GM10266 (cell line): ENCODE results near the gene NRL.

Experiments
- DNase-seq: peaks from one replicate; pipeline ENCODE4 v3.0.0; 2012; ENCODE audit errors: extremely low spot score
- TF ChIP-seq, protein P1 (sequence below): IDR thresholded peaks from 2 replicates; pipeline ENCODE4 v1.5.1; 2012; ENCODE audit warnings: mild to moderate bottlenecking, low read depth; ENCODE audit not compliant: control insufficient read depth, insufficient read depth; ENCODE audit errors: missing control alignments

NRL gene

DNA sequence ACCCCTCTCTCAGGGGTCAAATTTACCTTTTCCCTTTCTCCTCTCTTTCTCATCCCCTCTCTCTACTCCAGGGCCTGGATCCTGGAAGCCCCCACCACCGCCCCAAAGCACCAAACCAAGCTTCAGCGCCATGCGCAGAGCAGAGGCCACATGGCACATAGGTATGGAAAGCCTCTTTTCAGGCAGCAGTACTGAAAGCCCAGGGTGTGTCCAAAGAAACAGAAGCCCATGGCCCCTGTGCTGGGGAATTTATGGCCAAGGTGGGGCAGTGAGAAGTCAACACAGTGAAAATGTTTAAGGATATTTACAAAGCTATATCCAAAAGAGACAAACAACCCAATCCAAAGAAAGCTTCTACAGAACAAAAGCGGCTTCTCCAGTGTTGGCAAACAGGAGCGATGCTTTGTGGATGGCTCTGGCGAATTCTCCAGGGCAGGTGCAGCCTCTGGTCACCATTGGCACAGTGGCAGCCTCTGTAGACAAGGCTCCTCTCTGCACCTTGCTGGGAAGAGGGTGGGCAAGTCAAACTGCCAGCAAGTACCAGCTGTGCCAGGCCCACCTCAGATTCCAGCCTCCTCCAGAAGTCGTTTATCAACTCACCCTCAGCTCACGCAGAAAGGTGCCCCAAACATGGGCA, 48.1 kb downstream of the NRL start:
- DNase-seq = no peak
- TF ChIP-seq, protein P1, sequence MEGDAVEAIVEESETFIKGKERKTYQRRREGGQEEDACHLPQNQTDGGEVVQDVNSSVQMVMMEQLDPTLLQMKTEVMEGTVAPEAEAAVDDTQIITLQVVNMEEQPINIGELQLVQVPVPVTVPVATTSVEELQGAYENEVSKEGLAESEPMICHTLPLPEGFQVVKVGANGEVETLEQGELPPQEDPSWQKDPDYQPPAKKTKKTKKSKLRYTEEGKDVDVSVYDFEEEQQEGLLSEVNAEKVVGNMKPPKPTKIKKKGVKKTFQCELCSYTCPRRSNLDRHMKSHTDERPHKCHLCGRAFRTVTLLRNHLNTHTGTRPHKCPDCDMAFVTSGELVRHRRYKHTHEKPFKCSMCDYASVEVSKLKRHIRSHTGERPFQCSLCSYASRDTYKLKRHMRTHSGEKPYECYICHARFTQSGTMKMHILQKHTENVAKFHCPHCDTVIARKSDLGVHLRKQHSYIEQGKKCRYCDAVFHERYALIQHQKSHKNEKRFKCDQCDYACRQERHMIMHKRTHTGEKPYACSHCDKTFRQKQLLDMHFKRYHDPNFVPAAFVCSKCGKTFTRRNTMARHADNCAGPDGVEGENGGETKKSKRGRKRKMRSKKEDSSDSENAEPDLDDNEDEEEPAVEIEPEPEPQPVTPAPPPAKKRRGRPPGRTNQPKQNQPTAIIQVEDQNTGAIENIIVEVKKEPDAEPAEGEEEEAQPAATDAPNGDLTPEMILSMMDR = no peak

DNA sequence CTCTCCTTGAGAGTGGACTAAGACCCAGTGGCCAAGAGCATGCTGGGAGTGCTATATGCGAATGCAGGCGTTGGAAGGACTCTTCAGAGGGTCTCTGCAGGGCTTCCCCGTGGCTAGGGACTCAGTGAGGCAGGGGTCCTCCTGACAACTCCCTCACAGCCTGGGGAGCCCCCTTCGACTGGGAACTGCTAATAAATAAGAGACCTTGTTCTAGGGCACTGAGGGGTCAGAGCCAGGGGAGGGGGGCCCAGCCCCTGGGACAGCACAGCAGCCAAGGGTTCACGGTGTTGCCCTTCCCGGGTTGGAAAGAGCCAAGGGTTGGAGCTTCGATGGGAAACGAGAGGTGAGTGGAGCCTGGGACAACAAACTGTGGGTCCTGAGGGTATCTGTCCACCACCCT, 49.3 kb downstream of the NRL start:
- no peak for DNase-seq
- TF ChIP-seq, protein P1 = no peak

DNA sequence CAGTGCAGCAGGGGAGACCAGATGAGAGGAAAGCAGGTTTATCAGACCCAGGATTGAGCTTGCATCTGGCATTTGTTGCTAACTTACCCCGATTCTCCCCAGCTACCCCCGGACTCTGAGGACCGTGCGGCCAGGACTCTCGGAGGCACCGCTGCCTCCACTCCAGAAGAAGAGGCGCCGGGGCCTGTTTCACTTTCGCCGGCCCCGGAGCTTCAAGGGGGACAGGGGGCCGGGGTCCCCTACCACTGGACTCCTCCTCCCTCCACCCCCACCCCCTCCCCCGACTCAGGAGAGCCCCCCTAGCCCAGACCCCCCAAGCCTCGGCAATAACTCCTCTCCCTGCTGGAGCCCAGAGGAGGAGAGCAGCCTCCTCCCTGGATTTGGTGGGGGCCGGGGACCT, 49.9 kb downstream of the NRL start:
- DNase-seq = no peak
- TF ChIP-seq, protein P1 = no peak

DNA sequence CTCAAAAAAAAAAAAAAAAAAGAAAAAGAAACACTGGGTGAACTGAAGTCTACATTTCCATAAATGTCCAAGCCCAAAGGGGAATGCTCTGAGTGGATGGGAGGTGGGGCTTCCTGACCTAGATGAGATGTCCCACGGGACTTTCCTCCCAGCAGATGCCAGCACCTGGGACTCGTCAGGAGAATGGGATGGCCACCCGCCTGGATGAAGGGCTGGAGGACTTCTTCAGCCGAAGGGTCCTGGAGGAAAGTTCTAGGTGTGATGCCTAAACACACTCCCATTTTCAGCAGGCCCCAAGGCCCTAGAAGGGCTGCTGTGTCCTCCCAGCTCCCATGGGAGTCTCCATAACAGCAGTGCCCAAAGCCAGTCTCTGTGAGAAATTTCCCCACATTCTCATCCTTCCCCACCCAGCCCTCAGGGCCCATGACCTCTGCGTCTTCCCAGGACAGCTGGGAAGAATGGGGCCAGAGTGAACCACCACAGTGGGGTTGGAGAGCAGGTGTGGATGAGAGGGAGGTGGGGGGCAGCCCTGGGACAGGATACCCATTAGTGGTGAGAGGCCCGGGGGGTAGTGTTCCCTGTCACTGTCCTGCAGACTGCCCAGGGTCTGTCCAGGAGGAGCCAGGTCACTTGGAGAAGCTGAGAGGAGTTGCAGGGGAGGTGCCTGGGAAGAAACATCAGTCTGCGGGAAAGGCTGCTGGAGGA, 50.5 kb downstream of the NRL start:
- TF ChIP-seq, protein P1 = no peak
- DNase-seq = no peak

DNA sequence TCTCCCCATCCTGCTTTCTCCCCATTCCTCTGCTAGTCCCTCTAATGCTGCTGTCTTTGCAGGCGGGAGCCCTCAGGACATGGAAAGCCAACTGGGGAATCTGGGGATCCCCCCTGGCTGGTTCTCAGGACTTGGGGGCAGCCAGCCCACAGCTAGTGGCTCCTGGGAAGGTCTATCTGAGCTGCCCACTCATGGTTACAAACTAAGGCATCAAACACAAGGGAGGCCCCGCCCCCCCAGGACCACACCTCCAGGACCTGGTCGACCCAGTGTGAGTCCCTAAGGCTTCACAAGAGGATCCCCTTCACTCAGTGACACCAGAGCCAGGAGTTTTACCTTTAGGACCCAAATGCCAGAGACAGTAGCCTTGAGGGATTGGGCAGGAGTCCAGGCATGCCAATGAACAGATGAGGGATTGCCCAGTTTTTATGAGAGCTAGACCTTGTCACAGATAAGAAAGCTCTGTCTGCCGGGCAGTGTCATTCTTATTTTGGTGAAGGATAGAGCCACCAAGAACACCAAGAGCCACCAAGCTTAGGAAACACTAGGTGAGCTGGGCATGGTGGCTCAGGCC, 51.4 kb downstream of the NRL start:
- no peak for DNase-seq
- TF ChIP-seq, protein P1 = no peak

DNA sequence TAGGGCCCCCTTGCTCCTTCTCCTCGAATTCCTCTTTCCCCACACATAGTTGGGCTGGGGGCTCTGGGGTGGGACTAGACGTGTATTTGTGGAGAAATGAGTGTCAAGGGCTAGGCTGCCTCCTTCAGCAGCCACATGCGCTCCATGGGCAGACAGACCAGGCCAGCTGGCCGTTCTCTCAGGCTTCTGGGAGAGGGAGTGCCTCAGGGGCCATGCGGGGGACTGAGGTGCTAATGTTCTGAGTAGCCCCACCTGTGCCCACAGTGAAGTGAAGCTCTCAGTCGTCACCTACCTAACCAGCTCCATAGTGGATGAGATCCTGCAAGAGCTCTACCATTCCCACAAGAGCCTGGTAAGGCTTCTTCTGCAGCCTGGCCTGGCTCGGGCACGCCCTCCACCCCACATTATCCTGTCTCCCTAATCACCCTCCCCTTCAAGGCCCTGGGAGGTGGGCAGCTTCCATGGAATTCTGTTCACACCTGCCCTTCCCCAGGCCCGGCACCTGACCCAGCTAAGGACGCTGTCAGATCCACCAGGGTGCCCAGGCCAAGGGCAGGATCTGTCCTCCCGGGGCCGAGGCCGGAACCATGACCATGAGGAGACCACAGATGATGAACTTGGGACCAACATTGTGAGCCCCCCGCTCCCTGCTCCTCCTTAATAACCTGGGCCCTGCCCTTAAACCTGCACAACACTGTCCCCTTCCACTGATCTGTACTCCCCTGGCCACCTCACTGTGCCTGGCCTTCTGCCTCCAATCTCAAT, 52.4 kb downstream of the NRL start:
- no peak for DNase-seq
- TF ChIP-seq, protein P1 = no peak
